HG02943 (cell line): Measurements from ENCODE around the gene FIGNL2.
"Not testable (repeated sequence)": the region's sequence is repeated elsewhere in the genome, so short reads cannot be mapped to it uniquely, and the experiment has no call there.

Experiments used
- ATAC-seq: cut with Tn5 transposase; IDR thresholded peaks from one replicate; pipeline ENCODE4 v1.9.1; 2021; ENCODE audit warnings: mild to moderate bottlenecking, low read depth, moderate library complexity; ENCODE audit not compliant: unreplicated experiment

FIGNL2 gene

GRCh38 chr12:51819736-51820525 is 28.6 kb downstream of the FIGNL2 start:
- no peak for ATAC-seq

- no peak for ATAC-seq
Observed at GRCh38 chr12:51818566-51819300, 29.8 kb downstream of the FIGNL2 start.

DNA sequence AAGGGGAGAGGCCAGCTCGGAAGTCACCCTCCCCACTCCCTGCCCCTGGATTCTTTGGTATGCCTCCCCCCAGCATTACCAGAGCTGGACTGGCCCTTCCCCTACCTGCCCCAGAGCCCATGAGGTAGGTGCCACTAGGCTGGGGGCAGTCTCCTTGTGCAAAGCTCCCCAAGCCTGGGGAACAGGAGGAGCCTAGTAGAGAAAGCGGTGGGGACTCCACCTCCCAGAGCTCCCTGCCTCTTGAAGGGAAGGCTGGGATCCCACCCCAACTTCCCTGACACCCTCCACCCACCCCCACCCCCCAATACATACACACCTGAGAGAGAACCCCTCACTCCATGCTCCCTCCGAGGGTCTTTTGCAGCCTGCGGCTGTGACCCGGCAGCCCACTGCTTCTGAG is 30.4 kb downstream of the FIGNL2 start:
- no peak for ATAC-seq

DNA sequence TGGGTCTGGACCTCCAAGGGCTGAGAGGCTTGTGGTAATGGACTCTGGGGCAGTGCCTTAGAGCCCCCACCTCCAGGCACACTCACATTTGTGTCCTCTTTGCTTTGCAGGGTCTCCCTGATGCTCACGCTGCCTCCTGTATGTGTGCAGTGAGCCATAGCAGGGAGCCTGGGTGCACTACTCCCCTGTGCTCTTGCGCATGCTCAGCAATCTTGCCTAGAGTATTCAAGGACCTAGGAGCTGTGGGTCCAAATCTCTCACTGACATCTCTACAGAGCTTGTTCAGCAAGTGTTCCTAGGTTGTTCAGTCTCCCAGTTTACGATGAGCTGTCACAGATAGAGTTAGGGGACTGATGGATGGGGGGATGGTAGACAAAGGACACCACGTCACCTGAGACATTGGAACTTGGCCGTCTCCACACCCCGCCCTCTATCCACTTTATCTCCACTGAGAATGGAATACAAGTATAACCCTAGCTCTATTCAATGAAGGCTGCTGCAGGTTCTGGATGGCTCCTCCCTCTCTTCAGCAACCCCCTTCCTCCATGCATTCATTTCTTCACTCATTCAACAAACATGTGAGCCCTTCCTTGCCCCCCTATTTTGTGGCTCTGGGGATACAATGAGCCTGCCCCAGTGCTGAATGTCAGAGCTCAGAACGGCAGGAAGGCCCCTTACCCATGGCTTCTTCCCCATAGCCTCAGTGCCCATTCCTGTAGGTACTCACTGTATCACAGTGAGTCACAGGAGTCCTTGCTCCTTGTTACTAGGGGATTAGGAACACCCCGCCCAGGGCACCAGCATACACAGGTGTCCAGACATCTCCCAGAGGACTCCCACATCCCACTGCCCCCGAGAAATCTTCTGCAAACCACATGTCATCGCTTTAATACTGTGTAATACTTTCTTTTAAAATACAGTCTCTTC is 31.2 kb downstream of the FIGNL2 start:
- ATAC-seq, result no peak

DNA sequence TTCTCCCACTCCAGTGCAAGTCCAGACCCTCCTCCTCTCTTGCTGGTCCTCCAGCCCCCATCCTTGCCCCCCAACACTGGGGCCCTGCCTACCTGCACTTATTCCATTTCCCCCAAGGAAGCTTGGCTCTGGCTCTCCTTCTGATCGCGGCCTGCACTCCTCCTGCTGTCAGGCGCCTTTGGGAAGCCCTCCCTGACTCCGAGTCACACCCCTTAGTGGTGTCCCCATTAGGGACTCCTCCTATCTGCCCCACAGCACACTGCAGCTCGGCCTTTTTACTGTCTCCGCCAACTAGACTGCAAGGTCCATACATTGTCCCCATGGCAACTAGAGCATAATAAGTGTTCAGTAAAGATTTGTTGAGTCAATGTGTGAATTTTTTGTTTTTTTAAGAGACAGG is 32.9 kb downstream of the FIGNL2 start:
- no peak for ATAC-seq

DNA sequence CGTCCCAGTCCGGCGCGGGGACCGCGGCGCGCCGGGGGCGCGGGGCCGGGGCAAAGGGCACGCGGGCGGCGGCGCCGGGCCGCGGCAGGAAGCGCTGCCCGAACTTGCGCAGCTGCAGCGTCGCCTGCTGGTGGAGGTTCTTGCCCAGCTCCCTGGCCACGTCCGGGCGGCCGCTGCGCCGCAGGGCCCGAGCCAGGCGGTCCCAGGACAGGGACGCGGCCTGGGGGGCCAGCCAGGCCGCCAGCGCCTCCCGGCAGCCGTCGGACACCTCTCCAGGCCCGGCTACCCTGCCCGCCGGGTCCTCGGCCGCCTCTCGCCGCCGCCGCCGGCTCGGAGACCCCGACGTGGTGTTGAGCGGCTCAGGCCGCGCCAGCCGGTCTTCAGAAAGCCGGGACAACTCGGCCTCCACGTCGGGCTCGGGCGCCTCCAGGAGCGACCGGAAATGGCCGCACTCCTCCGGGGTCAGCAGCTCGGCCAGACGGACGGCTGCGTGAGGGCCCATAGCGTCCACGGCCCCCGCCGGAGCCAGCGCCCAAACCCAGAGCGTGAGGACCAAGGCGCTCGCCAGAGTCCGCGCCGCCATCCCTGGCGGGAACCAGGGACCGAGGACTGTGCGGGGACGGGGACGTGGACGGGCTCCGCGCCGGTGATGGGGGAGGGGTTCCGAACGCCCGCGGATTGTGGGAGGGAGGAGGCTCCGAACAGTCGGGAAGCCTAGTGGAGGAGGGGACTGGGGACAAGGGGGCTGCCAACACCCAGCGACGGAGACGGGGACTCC is 34.0 kb downstream of the FIGNL2 start:
- no peak for ATAC-seq

DNA sequence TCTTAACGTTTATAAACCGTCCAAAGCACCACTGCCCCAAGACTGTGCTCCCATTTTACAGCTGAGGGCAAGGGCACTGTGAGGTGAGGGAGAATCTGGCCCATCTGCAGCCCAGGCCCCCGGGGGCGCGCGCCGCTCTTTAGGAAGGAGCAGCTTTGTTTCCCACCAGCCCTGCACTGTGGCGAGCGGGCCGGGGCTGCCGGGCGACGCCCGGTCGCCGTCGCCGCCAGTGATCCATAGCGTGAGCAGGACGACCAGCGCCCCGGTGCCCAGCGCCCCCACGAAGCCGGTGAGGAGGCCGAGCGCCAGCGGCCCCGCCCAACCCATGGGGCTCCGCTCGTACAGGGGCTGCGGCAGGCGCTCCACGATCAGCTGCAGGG is 34.6 kb downstream of the FIGNL2 start:
- no peak for ATAC-seq

GRCh38 chr12:51812871-51813270 is 35.6 kb downstream of the FIGNL2 start:
- ATAC-seq, result no peak

DNA sequence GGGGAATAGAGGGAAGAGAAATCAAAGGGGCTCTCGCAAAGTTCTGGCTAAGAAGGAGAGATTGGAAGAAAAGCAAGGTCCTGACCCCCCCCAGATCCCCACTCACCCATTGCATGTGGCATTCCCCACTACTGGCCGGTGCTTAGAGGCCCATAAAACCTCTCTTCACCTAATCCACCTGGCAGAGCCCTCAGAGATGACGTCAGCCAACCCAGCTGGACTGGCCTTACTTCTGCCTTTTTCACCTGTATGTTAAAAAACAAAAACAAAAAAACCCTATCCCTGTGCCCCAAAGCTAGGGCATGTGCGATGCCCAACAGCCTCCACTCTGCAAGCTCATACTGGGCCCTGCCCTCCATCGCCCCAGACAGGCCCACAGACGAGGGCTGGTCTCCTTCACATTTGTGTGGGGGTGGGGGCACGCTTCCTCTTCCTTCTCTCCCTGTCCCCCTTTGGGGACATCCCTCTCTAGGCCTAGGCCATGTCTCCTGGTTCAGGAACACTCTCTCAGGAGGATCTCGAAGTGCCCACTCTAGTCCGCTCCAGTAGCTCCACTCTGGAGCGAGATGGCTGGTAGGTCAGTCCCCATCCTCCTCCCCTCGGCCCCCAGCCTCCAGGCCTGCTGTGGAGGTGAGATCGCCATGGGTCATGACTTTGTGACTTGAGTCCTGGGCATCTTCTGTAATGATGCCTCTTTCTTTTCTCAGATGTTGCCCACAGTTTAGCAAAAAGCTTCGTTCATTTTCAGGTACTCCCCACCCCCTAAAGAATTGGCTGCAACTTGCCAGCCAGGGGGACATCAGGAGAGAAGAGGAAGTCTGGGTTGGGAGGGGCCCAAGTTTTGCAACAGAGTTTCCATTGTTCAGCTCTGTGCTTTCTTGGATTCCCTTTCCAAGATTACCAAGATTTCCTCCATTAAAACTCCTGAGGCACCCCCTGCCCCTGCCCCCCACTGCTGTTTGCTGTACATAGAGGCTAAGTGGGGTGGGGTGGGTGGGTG is 37.0 kb downstream of the FIGNL2 start:
- no peak for ATAC-seq

GRCh38 chr12:51809193-51809592 is 39.3 kb downstream of the FIGNL2 start:
- ATAC-seq, result no peak

DNA sequence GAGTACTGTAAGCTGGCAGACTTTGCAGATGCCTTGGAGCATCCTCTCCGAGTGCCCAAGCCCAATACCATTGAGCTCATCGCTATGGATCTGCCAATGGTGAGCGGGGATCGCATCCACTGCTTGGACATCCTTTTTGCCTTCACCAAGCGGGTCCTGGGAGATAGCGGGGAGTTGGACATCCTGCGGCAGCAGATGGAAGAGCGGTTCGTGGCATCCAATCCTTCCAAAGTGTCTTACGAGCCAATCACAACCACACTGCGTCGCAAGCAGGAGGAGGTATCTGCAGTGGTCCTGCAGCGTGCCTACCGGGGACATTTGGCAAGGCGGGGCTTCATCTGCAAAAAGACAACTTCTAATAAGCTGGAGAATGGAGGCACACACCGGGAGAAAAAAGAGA is 41.6 kb downstream of the FIGNL2 start:
- no peak for ATAC-seq

GRCh38 chr12:51801027-51801426 is 47.5 kb downstream of the FIGNL2 start:
- no peak for ATAC-seq

DNA sequence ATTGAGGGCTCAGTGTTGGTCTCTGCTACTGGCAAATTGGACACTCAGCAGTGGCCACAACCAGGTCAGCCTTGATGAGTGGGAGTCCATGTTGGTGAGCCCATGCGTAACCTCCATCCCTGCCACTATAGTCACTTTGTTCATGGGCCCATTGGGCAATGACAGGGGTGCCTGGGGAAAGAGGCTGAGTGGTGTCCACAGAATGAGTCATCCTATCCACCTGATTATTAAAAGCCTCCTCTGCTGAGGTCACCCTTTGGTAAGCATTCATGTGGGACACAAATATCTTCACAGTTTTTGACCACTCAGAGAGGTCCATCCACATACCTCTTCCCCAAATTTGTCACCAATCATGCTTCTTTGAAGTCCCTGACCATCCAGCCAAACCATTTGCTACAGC is 50.0 kb downstream of the FIGNL2 start:
- ATAC-seq, result no peak

GRCh38 chr12:51798051-51798450 is 50.5 kb downstream of the FIGNL2 start:
- ATAC-seq, result not testable (repeated sequence)

DNA sequence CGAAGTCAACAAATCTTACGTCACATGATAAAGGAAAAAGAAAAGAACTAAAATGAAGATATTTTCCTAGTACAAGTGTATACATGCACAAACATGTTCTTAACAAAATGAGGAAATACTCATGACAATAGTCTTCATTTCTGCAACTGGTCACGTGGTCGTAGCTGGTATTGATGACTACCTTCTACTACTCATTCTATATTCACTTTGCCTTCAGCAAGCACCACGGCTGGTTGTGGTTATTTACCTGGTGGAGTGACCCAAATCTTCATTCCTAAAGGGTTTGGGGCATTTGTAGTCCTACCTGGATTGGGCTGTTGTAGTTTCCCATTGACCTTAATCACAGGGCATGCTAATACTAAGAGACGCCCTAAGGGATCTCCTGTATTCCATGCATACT is 51.2 kb downstream of the FIGNL2 start:
- no peak for ATAC-seq

DNA sequence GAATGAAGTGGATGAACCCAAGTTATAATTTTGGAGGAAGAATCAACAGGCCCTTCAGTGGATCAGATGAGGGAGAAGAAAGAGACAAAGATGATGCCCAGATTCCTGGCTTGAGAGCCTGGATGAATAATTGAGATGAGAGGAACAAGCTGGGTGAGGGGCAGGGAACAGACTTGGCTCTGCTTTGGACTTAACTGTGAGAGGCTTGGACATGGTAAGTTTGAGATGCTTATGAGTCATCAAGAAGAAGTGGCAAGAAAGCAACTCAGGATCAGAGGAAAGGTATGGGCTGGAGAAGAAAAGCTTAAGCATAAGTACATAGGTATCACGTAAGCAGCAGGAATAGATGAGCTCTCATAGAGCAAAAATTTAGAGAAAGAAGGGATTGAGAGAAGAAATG is 55.3 kb downstream of the FIGNL2 start:
- ATAC-seq, result no peak

GRCh38 chr12:51792417-51792816 is 56.1 kb downstream of the FIGNL2 start:
- ATAC-seq, result no peak

- no peak for ATAC-seq
Observed at GRCh38 chr12:51788876-51789275, 59.6 kb downstream of the FIGNL2 start.

DNA sequence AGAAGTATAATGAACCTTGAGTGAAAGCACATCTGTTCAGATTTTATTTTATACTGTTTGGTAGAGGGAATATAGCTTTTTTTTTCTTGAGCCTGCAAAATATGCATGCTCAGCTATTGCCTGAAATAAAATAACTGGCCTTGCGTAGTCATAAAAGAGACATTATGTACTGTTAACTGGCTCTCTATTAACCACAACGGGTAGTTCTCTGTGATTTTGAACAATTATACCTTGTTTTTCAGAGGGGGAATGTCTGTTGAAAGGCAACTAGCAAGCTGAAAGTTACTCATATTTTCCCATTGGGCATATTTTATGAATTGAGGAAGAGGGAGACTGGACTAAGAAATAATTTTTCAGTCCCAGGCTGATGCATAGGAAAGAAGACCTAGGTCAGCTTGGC is 62.6 kb downstream of the FIGNL2 start:
- no peak for ATAC-seq
